ENCODE data around the gene GABRP.

GRCh38 chr5:170848033-170848432 lies 64.5 kb downstream of the GABRP start:
- no peak for TF ChIP-seq CTCF (IDR thresholded peaks at IDR 0.05)
- no peak for TF ChIP-seq POLR2A (IDR thresholded peaks at IDR 0.05)

All from uterus (tissue), 2 donors.